Mononuclear cell (primary cell): ENCODE results near the gene PPIE. TPM values are rescaled to one million over a fixed set of nuclear protein-coding genes. Genes with fewer than 3 reads are reported as not detected.
A peak's percentile ranks its signal among the peaks of the same experiment; 100 is the strongest.
"Not testable (repeated sequence)": the region's sequence is repeated elsewhere in the genome, so short reads cannot be mapped to it uniquely, and the experiment has no call there.

Experiments used
- H3K27me3 ChIP-seq: 2 replicates; pipeline ENCODE4 v1.6.0; 2011; ENCODE audit warnings: low read length, control low read depth; ENCODE audit not compliant: insufficient read depth
- H3K4me1 ChIP-seq: 2 replicates; pipeline ENCODE4 v1.5.1; 2011; ENCODE audit warnings: mild to moderate bottlenecking, low read length, control low read depth; ENCODE audit not compliant: insufficient read depth
- H3K4me3 ChIP-seq: 2 replicates; pipeline ENCODE4 v1.5.1; 2011; ENCODE audit warnings: mild to moderate bottlenecking, low read length, moderate library complexity
- H3K9me3 ChIP-seq: 2 replicates; pipeline ENCODE4 v1.5.1; 2011; ENCODE audit warnings: low read depth, mild to moderate bottlenecking, control low read depth, low read length
- total RNA-seq: library from RNA; depleted of rRNA; stranded (reverse); fragments of >200 nt; gene quantifications from one replicate; pipeline ENCODE4 v1.2.3, GENCODE V29; 2012

The PPIE gene
- total RNA-seq, 1 donor, result 20.7 TPM

- Histone ChIP-seq H3K4me1 (peaks cover 14% of the 10 kb centered on the region), H3K9me3 (no peaks in the 10 kb centered on the region), H3K27me3 (no peaks in the 10 kb centered on the region), H3K4me3 (peak within 1 kb of the TSS; percentile 36)
Measured at GRCh38 chr1:39788758-39789570, 50.3 kb downstream of the PPIE start, which contains the start of gene BMP8B. Gene BMP8B, minus strand, starts transcription at chr1:39788865. Its CDS starts 380 bp downstream, at chr1:39788485.

GRCh38 chr1:39789571-39790110 is 51.0 kb downstream of the PPIE start:
- H3K4me3 ChIP-seq, result peak overlapping the region; percentile 36
- H3K4me1 ChIP-seq, result peaks cover 14% of the 10 kb centered on the region
- H3K27me3 ChIP-seq, result no peaks in the 10 kb centered on the region
- no peaks in the 10 kb centered on the region for H3K9me3 ChIP-seq

GRCh38 chr1:39791838-39792237 is 53.2 kb downstream of the PPIE start:
- no peak overlapping the region for H3K4me3 ChIP-seq
- no peaks in the 10 kb centered on the region for H3K9me3 ChIP-seq
- peaks cover 17% of the 10 kb centered on the region for H3K4me1 ChIP-seq
- H3K27me3 ChIP-seq, result no peaks in the 10 kb centered on the region

GRCh38 chr1:39795651-39796050 is 57.0 kb downstream of the PPIE start:
- H3K27me3 ChIP-seq, result no peaks in the 10 kb centered on the region
- H3K9me3 ChIP-seq, result no peaks in the 10 kb centered on the region
- H3K4me3 ChIP-seq, result no peak overlapping the region
- peaks cover 24% of the 10 kb centered on the region for H3K4me1 ChIP-seq

DNA sequence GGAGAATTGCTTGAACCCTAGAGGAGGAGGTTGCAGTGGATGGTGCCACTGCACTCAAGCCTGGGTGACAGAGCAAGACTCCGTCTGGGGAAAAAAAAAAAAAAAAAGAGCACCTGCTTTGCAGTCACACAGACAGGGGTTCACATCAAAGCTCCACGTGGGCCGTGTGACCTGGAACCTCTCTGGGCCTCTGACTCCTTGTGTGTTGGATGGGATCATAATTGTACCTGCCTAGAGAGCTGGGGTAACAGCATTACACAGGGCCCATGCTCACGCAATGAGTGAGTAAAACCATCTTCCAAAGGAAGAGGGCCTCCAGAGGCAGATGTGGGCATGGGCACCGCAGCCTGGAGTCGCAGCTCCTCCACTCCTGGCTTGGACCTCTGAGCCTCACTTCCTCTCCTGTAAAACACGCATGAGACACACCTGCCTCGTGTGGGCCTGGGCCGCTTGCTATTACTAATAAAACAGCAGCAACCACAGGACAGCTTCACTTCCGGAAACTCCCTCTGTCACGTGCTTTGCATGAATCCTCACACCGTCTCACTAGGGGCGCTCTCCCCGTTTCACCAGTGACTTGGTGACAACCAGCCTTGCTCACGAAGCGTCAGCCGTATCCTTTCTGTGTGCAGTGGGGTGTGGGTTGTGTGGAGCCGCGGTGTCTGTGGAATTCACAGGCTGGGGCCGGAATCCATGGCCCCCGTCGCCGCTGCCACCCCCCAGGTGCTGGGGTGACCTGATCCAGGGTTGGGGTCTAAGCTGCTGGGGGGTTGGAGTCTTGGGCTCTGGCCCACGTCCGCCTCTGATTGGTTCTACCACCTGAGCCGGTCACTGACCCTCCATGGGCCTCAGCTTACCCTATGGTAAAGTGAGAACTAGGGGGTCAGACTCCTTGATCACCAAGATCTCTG is 60.4 kb downstream of the PPIE start:
- H3K4me3 ChIP-seq, result peak overlapping the region; percentile 17
- not testable (repeated sequence) for H3K27me3 ChIP-seq, H3K9me3 ChIP-seq
- H3K4me1 ChIP-seq, result peaks cover 31% of the 10 kb centered on the region

DNA sequence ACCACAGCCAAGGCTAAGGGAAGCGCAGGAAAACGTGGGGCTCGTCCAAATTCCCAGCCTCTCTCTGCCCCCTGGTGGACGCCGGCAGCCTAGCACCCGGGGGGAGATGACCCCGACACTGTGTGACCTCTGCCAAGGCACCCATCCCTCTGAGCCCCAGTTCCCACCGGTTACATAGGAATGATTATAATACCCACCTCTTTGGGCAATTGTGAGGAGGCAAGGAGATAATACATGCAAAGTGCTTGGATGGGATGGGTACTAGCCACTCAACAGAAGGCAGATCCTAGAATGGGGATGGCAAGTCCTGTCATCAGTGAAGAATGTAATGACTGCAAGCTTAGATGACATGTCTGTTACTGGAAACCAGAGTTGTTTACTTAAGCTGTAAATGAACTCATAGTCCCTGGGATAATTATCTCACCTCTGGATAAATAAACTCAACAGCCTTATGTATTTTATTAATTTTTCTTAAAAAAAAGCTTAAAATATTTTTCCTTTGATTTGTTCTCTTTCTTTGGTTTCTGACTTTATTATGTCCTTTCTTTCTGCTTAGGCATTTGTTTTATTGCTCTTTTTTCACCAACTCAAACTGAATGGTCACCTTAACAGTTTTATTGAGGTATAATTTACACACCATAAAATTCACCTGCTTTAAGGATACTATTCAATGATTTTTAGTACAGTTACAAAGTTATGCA is 61.2 kb downstream of the PPIE start:
- H3K4me1 ChIP-seq, result peaks cover 35% of the 10 kb centered on the region
- H3K4me3 ChIP-seq, result peak overlapping the region; percentile 17
- H3K27me3 ChIP-seq, result no peaks in the 10 kb centered on the region
- H3K9me3 ChIP-seq, result no peaks in the 10 kb centered on the region

GRCh38 chr1:39800471-39800835 is 61.8 kb downstream of the PPIE start:
- Histone ChIP-seq H3K27me3 (no peaks in the 10 kb centered on the region), H3K4me1 (peaks cover 35% of the 10 kb centered on the region), H3K4me3 (no peak overlapping the region), H3K9me3 (no peaks in the 10 kb centered on the region)

- no peak overlapping the region for H3K4me3 ChIP-seq
- peaks cover 31% of the 10 kb centered on the region for H3K4me1 ChIP-seq
- H3K9me3 ChIP-seq, result no peaks in the 10 kb centered on the region
- no peaks in the 10 kb centered on the region for H3K27me3 ChIP-seq
Measured at GRCh38 chr1:39802496-39803260, 64.0 kb downstream of the PPIE start.

DNA sequence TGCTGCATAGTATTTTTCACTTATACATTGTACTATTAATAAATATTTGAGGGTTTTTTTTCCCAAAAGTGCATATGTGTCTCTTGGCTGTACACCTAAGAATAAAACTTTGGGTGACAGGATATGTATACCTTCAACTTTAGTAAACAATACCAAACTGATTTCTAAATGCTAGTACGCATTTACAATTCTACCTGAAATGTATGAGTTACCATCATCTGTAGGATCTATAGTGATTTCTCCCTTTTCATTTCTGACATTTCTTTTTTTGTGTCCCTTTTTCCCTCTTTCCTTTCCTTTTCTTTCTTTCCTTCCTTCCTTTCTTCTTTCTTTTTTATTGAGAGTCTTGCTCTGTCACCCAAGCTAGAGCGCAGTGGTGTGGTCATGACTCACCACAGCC is 66.7 kb downstream of the PPIE start:
- H3K4me3 ChIP-seq, result no peak overlapping the region
- H3K9me3 ChIP-seq, result no peaks in the 10 kb centered on the region
- H3K4me1 ChIP-seq, result peaks cover 18% of the 10 kb centered on the region
- H3K27me3 ChIP-seq, result no peaks in the 10 kb centered on the region

DNA sequence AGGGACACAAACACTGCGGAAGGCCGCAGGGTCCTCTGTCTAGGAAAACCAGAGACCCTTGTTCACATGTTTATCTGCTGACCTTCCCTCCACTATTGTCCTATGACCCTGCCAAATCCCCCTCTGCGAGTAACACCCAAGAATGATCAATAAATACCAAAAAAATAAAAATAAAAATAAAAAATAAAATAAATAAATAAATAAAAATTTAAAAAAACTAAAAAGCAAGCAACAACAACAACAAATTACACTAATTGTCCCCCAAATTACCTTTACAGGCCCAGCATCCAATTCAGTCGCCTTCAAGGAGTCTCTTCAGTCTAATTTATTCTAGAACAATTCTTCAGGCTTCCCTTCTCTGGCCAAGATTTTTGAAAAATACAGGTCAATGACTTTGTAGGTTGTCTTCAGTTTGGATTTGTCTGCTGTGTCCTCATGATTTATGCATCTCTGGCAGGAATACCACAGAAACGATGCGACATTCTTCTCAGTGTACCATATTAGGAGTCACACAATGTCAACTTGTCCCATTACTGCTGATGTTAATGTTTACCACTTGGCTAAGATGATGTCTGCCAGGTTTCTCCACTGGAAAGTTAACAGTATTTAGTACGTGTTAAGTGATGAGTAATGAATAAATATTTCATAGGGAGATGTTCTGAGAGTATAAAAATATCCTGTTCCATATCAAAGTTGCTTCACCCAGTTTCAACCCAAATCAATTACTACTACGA is 70.3 kb downstream of the PPIE start:
- Histone ChIP-seq H3K4me3 (no peak overlapping the region), H3K27me3 (no peaks in the 10 kb centered on the region), H3K9me3 (no peaks in the 10 kb centered on the region), H3K4me1 (peaks cover 5% of the 10 kb centered on the region)

GRCh38 chr1:39812913-39813312 is 74.2 kb downstream of the PPIE start:
- H3K27me3 ChIP-seq, result no peaks in the 10 kb centered on the region
- H3K9me3 ChIP-seq, result no peaks in the 10 kb centered on the region
- H3K4me1 ChIP-seq, result peaks cover 10% of the 10 kb centered on the region
- no peak overlapping the region for H3K4me3 ChIP-seq
